NCI-H2227 treated with DMSO at 0.1 percent for 48 hours (cell line): ENCODE measurements around the gene PRKCA.

Source experiments
- DNase-seq: peaks from one replicate; lab custom pipeline; 2025; lab: John Stamatoyannopoulos, UW

PRKCA gene

DNA sequence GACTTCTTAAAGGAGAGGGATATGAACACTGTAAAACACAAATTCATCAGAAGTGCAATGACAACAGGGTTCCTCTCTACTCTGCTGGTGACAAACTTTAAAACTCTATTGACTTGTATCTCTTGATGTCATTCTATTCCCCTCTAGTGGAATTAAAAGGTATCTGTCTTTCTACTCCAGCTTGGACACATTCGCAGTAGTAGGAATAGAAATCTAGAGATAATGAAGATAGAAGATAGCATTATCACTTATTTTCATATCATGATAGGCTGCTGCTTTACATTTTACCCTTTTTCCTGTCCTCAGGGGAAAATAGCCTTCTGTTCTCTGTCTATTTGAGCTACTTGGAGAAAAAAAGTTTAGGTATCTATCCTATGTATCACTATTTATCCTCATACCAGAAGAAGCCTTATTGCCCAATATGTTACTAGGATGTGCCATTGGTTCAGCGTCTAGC, 322.9 kb downstream of the PRKCA start:
- peak; percentile 35 for DNase-seq

GRCh38 chr17:66627985-66628384, 325.6 kb downstream of the PRKCA start:
- no peak for DNase-seq

DNA sequence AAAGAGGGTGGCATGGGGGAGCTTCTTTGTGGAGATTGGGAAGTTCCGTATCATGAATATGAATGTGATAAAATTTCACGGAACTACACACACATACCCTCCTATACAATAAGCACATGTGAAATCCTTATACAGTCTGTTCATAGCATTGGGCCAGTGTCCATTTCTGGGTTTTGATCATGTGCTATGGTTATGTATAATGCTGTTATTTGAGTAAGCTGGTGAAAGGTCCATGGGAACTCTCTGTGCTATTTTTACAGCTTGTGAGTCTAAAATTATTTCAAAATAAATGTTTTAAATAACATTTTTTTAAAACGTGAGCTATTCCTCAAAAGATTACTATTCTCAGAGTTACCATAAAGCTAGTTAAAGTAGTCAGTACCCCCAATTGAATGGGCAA, 327.3 kb downstream of the PRKCA start:
- no peak for DNase-seq

DNA sequence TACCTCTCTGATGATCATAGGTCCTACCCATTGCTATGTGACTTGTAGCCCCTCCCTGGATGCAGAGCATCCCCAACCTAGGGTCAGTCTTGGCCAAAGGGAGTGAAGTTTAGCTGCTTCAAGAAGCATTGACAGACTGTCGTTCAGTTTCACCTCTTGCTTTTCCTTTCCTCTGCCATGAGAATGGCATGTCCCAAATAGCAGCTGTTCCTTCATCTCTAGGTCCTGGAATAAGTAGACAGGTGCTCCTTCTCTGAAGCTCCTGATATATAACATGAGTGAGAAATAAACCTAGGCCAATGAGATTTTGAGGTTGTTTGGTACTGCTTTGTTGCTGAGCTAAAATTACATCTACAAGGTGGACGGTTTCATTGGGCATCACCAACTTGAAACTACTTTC, 328.0 kb downstream of the PRKCA start:
- DNase-seq, result no peak

DNA sequence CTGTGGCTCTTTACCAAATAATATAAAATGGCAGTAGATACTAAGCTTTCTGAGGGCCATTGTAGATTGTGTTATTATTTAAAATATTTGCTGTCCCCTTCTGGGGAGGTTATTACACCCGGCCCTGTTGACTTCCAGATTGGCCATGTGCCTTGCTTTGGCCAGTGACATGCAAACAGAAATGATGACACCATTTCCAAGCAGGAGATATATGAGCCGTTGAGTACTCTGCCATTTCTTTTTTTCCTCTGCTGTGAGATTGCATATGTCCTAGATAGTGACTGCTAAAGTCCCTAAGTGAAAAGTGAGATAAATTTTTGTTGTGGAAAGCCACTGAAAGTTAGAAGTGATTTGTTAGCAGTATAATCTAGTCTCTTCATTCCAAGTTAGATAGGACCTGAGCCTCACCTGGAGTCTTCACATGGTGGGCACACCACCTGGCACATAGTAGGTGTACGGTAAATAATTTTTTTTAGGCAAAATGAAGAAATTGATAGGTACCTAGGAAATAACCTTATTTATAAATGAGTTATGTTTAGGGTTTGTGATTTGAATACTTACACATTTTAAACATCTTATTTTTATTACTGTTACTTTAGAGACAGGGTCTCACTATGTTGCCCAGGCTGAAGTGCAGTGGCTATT, 328.5 kb downstream of the PRKCA start:
- no peak for DNase-seq

DNA sequence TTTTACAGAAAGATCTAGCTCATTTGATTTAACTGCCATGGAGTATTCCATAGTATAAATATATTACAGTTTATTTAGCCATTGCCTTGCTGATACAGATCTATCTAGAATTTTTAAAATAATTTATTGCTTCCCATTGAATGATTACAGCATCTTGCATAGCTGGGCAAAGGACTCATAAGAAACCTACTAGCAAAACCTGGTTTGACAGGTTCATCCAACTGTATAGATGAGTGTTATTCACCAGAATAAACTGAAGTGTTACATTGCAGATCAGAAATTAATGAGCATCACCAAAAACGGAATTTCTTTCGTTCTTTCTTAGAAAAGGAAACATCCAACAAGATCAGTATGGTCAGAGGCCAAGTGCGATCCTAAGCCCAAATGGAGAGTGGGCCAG, 330.3 kb downstream of the PRKCA start:
- DNase-seq, result no peak

GRCh38 chr17:66633317-66633965, 331.0 kb downstream of the PRKCA start:
- DNase-seq, result no peak

- DNase-seq, result peak; percentile 3
Measured at GRCh38 chr17:66634193-66634592, 331.8 kb downstream of the PRKCA start.

DNA sequence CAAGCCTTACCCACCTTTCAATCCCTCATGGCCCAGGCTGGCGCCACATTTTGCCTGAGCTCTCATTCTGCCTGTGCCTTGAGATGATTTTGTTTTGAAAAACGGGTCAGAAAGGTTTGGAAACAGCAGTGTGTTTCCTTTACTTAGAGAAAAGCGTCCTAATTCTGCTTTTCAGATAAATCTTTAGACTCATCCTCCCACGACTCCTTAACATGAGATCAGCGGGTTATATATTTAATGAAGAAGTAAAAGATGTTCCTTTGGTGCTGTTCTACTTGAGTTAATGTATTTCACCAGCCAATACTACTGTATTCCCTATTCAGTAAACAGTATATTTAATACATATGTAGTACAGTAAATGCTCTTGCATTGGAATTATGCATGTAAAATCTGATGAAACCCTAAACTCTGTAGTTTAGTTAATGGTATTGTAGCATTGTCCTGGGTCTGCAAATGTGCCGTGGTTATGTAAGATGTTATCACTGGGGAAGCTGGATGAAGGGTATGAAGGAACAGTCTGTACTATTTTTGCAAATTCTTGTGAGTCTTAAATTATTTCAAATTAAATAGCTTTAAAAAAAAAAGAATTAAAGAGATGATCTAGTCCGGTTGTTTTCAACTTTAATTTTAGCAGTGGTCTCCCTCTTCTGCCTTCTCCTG, 333.1 kb downstream of the PRKCA start:
- no peak for DNase-seq

- DNase-seq, result no peak
Measured at GRCh38 chr17:66636111-66636510, 333.7 kb downstream of the PRKCA start.

DNA sequence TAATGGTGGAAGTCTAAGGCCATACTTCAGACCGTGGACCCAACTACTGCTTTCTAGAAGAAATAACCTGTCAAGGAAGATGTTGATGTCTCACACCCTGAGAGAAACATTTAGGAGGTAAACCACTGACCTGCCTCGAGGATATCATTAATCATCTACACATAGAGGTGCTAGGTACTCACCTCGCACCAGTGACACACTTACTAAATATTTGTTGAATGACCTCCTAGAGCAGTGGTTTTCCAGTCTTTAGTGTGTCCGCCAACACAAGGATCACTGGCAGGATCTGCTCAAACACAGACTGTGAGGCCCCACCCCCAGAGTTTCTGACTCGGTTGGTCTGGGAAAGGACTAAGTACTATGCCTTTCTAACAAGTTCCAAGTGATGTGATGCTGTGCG, 335.1 kb downstream of the PRKCA start:
- DNase-seq, result no peak

DNA sequence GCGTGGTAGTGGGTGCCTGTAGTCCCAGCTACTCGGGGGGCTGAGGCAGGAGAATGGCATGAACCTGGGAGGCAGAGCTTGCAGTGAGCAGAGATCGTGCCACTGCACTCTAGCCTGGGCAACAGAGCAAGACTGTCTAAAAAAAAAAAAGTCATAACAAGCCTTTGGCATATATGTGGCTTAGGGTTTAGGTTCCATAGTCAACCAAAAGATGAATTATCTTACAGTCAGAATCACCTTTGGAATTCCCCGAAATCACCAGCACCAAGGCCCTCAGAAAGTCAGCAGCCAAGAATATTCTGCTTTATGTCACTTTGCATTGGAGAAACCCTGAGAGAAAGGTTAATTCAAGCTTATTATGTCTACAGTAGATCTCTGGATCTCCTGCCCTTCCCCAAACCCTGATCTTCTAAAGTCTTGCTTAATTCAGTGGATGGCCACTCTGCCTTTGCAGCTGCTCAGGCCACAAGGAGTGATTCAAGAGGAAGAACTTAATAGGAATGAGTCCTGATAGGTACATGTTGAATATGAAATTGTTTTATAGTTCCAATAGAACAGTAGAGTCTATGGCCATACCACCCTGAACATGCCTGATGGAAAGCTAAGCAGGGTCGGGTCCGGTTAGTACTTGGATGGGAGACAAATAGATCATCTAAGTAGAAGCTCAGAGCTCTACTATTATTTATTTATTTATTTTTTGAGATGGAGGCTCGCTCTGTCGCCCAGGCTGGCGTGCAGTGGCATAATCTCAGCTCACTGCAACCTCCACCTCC, 336.5 kb downstream of the PRKCA start:
- DNase-seq, result no peak

- DNase-seq, result no peak
Measured at GRCh38 chr17:66643815-66644710, 341.6 kb downstream of the PRKCA start.

GRCh38 chr17:66645259-66645658, 342.8 kb downstream of the PRKCA start:
- DNase-seq, result no peak

DNA sequence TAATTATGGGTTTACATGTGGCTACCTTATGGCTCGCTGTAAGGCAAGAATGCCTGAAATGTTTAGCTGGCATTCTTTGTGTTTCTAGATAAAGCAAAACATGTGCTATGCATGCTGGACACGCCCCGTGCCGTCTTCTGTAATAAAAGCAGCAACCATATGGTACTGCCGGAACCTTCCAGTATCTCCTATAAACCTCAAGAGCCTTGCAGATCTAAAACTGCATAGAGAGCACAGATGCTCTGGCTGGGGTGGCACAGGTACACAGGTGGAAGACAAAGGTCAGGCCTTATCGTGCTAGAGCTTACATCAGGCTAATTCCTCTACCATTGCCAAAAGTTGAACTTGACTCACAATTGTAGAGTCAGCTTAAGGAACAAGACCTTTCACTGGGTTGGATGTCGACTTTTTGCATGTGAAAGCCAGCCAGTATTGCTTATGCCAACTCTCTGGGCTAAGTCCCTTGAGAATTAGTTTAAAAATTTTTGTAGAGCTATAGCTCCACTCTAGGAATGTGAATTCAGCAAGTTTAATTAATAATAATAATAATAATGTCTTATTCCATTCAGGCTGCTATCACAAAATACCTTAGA, 345.1 kb downstream of the PRKCA start:
- DNase-seq, result no peak

DNA sequence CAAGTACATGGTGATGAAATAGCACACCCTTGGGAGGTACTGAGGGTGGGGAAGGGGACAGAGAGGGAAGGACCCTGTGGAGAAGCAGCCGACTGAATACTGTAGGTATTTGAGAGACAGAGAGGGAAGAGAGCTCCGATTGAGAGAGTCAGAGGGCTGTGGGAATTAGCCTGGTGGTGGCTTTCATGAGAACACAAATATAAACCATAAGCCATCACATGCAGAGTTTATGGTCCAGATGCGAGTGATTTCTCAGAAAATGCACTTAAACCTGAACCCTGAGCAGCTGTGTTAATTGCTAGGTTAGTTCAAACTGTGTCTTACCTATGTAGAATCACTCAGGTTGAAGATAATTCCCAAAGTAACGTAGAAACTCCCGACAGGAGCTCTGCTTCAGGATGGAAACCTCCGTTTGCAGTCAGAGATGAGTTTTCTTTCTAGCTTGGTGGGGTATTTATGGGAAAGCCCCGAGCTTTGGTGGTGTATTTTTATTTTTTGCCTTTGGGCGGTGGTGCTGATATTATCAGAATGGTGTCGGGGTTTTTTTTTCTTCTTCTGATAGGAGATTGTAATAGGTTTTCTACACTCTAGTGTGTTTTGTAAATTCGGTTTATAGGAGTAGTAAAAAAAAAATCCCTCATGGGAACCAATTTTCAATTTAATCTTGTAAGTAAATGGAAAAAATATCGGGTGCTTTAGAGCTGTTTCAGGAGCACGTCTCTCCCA, 347.6 kb downstream of the PRKCA start:
- no peak for DNase-seq

- no peak for DNase-seq
Measured at GRCh38 chr17:66650544-66650877, 348.1 kb downstream of the PRKCA start.

DNA sequence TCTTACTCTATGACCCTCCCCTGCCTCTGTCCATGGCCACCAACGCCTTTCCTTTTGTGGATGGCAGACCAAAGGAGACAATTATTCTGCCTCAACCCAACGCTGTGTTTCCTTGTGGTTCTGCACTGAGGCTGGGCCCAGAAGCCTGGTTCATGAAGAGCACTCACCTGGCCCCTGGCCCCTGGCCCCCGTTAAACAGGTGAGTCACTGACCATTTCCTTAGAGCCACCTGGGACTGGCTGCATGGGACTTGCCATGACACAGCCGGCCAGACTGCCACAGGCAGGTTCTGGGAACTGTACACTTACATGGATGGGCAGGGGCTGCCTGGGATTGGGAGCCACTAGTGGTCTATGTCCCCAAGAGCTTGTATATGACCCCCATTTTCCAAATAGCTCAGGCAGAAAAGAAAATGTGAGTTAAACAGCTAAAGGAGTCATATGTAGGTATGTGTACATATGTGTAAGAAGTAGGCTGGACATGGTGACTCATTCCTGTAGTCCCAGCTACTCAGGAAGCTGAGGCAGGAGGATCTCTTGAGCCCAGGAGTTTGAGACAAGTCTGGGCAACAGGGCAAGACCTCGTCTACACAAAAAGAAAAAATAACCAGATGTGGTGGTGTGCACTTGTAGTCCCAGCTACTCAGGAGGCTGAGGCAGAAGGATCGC, 350.6 kb downstream of the PRKCA start:
- no peak for DNase-seq

GRCh38 chr17:66654106-66654740, 351.8 kb downstream of the PRKCA start:
- DNase-seq, result peak; percentile 76

- DNase-seq, result no peak
Measured at GRCh38 chr17:66654764-66655163, 352.4 kb downstream of the PRKCA start.
